ENCODE measurements around the gene POU2F1. TPM values are rescaled to one million over a fixed set of nuclear protein-coding genes. Genes with fewer than 3 reads are reported as not detected.

POU2F1 gene
- 2.4 TPM for polyA plus RNA-seq (2013, experiment 1 of 2; ENCODE audit: insufficient read length)
- polyA plus RNA-seq (2013, experiment 2 of 2; ENCODE audit: insufficient read length) = 2.8 TPM

DNA sequence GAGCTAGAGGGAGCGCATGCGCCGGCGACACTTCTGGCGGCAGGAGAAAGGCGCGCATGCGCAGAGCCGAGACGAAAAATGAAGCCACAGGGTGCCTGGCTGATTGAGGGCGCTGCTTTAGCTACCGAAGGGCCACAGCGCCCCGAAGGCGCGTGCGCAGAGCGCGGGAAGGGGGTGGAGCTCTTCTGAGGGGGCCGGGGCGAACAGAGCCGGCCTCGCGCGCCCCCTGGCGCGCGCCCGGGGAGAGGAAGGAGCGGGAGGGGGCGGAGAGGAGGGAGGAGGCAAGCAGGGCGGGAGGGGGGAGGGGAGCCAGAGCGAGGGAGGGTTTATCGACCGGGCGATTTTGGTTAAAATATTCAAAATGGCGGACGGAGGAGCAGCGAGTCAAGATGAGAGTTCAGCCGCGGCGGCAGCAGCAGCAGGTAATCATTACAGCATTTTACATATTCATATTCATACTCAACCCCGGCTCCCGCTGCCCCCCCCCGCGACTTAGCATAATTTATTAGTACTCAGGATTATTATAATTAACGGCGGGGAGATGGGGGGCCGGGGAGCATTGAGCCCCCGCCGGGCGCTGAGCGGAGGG is at the start of gene POU2F1:
Gene POU2F1 (plus strand): TSS at position 350 of the 589 bp plus-strand sequence. CDS start 12 bp downstream, at position 362.
- DNase-seq = peak; percentile 98

DNA sequence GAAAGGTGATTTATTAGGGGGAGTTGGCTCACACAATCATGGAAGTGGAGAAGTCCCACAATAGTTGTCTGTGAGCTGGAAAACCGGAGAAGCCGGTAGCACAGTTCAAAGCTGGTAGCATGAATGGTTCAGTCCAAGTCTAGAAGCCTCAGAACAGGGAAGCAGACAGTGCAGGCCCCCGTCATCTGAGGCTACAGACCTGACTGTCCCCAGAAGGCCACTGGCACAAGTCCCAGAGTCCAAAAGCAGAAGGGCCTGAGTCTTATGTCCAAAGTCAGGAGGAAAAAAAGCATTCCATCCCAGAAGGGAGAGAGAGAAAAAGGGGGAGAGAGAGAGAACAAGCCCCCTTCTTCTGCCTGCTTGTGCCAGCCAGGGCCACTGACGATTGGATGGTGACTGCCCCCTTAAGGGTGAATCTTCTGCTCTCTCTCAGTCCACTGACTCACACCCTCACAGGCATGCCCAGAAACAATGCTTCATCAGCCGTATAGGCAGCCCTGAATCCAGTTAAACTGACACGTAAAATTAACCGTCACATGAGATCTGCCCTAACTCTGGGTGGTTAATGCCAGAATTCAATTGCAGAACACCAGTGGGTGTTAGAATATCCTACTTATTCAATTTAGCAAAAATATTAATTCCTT is 49.3 kb upstream of the POU2F1 start:
- peak; percentile 47 for DNase-seq

DNA sequence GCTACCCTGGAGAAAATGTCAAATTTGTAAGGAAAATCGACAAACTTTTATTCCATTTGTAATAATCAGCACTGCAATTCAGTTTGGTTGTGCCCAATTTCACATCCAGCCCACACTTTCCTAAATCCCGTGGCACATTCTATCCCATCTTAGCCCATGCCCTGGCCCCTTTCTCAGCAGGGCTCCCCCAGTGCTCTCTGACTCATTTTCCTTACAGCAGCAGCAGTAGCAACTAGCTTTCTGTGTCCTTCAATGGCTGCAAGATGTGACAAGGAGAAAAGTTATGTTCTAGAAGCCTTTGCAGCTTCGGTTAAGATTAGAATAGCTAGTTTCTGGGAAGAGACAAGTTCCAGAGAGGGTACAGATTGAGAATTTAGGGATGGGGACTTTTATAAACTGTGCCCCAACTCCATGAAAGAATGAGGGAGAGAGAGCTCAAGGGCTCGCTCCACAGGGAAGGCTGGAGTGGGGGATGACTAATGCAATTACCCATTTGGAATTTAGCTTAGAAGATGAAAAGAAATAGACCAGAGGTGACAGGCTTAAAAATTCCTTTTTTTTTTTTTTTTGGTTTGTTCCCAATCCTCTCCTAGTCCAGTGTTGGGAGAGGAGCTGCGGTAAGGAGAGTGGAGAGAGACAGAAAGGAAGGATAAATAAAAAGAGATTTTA is 47.0 kb upstream of the POU2F1 start:
- peak; percentile 71 for DNase-seq

DNA sequence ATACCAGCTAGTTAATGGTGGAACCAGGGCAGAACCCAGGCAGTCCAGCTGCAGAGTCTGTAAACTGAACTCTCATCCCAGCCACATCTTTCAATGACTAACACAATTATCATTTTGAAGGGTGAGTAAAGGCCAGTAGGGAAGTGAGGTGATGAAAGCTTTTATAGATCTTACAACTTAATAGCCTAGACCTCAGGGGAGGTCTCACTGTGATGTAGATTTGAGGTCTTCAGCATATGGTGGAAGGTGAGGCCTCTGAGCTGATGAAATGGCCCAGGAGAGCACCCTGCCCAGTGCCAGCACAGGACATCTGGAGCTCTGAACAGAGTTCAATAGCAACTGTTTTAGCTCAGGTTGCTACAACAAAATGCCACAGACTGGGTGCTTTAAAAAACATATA is 44.8 kb upstream of the POU2F1 start:
- DNase-seq = peak; percentile 46

DNA sequence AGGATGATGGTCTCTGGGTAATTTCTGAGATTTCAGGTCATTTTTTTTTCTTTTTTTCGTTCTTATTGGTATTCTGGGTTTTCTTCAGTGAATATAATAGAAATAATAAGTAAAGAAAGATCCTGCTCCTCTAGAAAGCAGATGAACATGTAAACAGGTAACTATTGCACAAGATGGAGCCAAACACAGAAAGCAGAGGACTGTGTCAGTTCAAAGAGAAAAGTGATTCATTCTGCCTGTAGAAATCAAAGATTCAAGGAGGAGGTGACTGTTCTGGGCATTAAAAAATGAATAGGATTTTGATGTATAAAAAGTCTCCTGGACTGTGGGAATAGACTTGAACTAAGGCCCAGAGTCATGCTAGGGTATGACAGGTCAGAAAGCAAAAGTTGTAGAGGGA is 41.9 kb upstream of the POU2F1 start:
- DNase-seq = no peak

DNA sequence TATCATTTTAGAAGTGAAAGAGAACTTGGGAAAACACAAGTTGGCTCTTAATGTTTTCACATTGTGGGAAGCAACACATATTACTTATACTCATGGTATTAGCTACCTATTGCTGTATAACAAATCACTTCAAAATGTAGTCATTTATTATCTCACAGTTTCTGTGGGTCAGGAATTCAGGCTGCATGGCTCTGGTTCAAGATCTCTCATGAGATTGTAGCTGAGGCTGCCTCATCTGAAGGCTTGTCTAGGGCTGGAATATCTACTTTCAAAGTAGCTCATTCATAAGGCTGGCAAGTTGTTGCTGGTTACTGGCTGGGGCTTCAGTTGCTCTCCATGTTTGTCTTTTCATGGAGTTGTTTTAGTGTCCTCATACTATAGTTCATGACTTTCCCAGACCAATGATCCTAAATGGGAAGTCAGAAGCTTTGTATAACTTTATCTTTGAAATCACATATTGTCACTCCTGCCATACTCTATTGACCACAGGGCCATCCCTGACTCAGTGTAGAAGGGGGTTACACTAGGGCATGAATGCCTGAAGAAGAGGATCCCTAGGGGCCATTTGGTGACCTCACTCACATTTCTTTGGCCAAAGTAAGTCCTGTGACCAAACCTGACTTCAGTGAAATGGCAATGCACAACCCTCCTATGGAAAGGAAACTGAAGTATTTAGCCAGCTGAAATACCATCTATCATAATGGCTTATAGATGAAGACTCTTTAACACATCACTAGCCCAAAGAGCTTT is 37.9 kb upstream of the POU2F1 start:
- DNase-seq = no peak

DNA sequence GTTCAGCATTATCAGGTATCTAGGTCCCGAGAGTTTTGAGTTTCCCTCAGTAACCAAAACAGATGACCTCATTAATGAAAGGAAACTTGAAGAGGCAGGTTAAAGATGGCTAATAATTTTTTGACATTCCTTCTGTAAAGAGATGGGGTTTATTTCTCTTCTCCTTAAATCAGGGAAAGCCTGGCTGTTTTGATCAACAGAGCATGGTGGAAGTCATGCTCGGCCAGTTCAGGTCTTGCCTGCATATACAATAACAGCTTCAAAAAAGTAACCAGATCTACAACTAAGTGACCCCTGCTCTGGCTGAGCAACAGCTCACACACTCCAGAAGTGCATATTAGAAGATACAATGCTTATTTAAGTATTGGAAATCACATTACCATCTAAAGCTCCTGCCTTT is 36.6 kb upstream of the POU2F1 start:
- DNase-seq = no peak

DNA sequence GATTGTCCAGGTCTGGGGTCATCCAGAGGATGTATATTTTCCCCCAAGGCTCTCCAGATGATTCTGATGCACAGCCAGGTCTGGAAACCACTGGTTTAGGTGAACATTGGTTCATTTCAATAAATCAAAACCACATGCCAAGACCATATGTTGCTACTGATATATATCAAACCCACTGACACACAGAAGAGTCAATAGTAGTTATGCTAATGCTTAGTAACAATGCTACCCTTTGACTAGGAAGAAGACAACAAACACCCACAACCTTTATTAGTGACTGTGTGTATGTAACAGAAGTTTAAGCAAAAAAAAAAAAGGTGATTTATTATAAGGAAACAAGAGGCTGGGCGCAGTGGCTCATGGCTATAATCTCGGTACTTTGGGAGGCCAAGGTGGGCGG is 35.6 kb upstream of the POU2F1 start:
- DNase-seq = no peak

DNA sequence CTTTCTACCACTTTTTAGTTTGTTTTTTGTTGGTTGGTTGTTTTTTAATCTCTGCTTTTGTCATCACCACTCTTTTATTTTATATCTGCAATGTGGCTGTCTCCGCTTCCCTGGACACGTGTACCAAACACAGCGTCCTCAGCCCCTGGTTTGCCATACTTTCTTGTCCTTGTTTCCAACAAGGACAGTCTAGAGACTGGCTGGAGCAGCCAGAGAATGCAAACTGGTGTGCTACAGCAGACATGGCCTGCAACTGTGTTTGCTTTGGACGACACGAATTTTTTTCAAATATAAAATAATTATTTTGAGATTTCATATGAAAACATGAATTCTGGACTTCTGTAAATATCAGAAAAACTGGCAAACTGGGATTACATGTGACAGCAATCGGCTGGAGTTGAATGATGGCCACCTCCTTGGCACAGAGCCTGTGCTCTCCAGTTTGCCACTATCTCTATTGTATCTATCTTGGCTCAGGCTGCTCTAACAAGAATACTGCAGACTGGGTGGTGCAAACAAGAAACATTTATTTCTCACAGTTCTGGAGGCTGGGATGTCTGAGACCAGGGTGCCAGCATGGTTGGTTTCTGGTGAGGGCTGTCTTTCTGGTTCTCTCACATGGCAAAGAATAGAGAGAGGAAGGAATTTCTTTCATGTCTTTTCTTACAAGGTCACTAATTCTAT is 34.6 kb upstream of the POU2F1 start:
- DNase-seq = no peak

DNA sequence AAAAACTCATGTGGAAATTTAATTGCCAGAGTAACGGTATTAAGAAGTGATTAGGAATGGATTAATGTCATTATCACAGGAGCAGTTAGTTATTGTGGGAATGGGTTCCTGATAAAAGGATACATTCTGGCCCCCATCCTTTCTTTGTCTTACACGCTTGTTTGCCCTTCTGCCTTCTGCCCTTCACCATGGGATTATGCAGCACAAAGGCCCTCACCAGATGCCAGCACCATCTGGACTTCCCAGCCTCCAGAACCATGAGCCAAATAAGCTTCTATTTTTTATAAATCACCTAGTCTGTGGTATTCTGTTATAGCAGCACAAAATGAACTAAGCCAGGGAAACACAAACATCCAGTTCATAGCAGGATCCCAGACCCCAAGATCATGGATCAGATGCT is 33.9 kb upstream of the POU2F1 start:
- DNase-seq = no peak

DNA sequence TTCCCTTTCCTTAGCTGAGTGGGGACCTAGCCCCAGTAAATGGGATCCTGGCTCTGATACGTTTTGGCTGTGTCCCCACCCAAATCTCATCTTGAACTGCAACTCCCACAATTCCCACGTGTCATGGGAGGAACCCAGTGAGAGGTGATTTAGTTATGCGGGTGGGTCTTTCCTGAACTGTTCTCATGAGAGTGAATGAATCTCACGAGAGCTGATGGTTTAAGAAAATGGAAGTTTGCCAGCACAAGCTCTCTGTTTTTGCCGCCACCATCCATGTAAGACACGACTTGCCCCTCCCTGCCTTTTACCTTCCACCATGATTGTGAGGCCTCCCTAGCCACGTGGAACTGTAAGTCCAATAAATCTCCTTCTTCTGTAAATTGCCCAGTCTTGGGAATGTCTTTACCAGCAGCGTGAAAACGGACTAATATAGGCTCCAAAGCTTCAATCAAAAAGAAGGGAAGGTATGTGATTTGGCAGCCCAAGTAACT is 29.9 kb upstream of the POU2F1 start:
- DNase-seq = no peak

DNA sequence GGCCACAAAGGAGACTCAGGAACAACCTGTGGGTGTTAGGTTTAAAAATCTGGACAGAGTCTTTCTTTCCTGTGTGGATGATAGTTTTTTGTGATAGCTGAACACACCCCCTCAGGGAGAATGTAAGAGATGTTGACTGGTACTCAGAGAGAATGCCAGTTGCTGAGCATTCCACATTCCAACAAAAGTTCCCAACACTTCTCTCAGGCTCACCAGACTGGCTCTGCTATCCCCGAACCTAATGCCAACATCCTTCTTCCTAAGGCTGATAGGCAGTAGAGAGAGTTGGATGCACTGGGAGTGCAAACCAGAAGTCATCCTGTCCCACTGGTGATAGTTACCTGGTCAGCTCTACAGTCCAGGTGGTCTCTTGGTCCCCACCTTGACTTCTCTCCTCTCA is 28.7 kb upstream of the POU2F1 start:
- no peak for DNase-seq

DNA sequence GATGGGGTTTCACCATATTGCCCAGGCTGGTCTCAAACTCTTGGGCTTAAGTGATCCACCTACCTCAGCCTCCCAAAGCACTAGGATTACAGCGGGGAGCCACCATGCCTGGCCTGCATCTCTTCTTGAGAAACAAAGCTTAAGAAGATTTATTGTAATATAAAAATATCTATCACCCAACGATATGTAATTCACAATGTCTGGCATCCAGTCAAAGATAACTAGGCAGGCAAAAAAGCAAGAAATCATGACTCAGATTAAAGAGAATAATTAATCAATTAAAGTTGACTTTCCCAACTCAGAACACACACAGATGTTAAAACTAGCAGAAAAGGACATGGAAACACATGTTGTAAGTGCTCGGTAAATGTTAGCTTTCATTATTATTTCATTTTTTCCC is 26.5 kb upstream of the POU2F1 start:
- DNase-seq = no peak

DNA sequence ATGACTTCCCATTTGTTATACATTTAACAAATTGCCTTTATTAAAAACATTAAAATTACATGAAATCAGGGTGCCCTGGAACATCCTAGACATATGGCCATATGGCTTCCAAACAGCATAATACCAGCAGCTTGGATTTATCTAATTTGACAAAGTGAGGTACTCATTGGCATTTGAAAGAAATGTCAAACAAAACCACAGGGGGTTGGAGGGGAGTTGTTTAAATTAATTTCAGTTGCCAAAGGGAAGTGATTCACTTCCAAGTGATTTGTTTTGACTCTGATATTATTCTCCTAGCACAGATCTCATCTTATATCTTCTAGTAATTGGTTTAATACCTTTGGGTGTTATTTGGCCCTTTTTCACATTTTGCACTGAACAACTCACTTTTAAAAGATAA is 24.5 kb upstream of the POU2F1 start:
- DNase-seq = peak; percentile 45

DNA sequence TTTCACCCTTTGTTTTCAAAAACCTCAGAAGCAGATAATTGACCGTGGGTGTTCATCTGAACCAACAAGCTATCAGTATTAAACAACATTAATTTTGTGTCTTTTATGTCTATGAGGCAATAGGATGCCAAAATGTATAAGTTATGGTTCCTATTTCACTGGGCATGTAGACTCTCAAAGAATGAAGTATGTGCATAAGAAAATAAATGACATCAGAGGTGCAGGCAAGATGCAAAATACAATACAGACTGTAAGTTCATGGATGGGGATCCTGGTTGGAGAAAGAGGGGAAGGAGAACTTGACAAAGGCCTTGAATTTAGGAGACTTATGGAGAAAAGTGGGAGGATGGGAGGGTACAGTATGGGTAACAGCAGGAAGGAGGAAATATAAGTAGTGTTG is 23.4 kb upstream of the POU2F1 start:
- no peak for DNase-seq

DNA sequence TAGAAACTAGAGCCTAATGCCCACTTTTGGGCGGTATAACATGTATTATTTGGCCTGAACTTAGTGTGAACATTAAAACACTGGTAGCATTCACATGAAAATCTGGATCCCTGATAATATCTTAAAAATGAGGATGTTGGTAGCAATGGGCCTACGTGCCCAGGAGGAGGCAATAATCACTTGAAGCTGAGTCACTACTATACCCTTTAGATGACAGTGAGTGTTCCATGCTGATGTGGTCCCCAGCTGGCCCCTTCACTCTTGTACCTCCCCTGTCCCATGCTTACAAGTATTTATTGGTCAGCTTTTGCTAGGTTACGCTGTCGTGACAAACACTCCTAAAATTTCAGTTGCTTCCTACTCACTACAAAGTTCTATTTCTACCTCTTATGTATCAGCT is 23.0 kb upstream of the POU2F1 start:
- DNase-seq = no peak

DNA sequence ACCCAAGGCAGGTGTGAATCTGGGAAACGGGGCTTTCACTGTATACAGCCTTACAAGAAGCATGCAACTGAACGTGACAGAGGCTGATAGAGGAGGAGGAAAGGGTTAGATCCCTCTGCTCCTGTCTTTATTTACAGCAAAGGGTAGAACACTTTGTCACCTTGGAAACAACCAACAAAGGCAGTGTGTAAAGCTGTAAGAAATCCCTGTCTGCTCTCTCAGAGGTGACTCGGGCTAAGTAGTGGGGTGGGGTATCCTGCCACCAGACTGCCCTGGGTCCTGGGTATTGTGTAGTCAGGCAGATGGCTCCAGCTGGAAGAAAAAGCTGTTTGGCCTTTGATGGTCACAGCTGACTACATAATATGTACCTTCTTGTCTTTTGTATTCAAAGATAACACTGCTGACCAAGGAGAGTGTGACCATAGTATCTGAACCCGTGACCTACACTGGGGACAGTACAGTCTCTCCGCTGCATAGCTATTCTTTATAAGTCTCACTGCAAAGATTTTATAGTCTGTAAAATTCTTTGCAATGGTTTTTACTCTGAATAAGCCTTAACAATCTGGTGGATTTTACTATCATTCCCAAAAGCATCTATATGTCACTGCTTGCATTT is 22.1 kb upstream of the POU2F1 start:
- DNase-seq = no peak

DNA sequence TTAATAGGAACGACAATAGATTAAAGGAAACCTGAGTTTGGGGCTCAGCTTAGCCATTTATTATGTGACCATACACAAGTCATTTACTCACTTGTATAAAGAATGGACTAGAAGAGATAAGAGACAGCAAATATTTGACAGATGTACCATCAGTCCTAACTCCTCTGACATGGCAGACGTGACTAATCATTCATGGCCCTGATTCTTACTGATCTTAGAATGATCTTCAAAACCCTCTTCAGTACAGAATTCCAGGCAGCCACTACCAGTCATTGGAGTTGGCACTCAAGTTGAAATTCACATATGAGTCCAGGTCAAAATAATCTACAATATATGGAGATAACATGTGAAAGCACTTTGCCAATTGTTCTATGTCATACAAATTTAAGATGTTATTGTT is 21.0 kb upstream of the POU2F1 start:
- DNase-seq = no peak

DNA sequence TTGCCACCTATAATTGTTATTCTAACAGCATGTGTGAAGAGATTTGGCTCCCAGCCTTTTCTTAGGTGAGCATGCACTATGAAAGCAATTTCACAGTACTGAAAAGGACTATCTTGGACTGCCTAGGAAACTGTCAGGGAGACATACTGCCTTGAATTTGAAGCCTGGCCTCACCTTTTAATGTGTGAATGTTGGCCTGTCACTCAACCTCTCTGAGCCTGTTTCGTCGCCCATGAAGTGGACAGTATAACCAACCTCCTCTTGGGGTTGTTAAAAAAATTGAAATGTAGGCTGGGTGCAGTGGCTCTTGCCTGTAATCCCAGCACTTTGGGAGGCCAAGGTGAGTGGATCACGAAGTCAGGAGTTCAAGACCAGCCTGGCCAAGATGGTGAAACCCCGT is 20.4 kb upstream of the POU2F1 start:
- no peak for DNase-seq

DNA sequence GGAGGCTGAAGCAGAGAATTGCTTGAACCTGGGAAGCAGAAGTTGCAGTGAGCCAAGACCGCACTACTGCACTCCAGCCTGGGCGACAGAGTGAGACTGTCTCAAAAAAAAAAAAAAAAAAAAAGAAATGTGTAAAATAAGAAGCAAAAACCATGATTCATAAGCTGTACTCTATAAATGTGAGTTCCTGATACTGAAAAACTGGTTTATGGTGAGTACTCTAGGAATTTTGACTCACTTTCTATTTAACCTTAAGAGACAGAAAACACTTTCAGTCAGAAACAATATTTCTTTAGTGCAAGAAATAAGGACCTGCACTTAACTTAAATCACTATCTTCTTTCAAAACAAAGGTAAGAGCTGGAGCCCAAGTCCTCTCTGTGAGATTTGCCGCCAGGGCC is 19.9 kb upstream of the POU2F1 start:
- DNase-seq = no peak

DNA sequence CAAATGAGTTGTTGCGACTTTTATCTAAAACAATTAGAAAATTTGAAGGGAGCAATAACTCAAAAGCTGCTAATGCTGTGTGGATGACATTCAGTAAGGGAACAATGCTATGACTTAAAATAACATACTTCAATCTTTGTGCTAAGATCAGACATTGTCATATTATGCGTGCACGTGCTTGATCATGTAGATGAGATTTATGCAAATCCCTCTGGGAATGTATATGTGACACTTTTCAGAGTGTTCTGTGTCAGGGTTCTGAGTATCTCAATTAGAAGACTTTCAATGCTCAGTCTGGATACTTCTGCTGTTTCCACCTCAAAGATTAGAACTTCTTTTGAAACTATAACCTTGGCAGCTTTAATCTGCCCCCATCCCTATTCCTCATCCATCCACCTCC is 18.6 kb upstream of the POU2F1 start:
- no peak for DNase-seq
